ENCODE data around the gene NADSYN1. TPM values are rescaled to one million over a fixed set of nuclear protein-coding genes. Genes with fewer than 3 reads are reported as not detected.

Gene NADSYN1
- total and polyA plus RNA-seq, 4 donors: 62.8 to 79.3 (median 65.0) TPM

- TF ChIP-seq CTCF (IDR thresholded peaks at IDR 0.05; ENCODE audit: control extremely low read depth, extremely low read depth): no peak
- no peak overlapping the region for H3K9ac ChIP-seq (ENCODE audit: insufficient read depth in 1 of 2, low read length in 2 of 2)
- WGBS, 2 donors: 95 to 96% methylated on average over 23 of the region's 23 CpGs
- DNase-seq: no peak
- H3K27ac ChIP-seq (ENCODE audit: low read depth in 1 of 2, low read length in 1 of 2): no peak overlapping the region
- peaks cover 0 to 19% (median 10%) of the 10 kb centered on the region in 5 donors for H3K4me1 ChIP-seq (ENCODE audit: control insufficient read depth in 5 of 5, insufficient read depth in 5 of 5, low read length in 5 of 5)
- no peak overlapping the region for H3K4me3 ChIP-seq
- peaks cover 3 to 63% (median 31%) of the 10 kb centered on the region in 4 donors for H3K36me3 ChIP-seq (ENCODE audit: control insufficient read depth in 4 of 4, insufficient read depth in 4 of 4, low read length in 4 of 4)
- H3K27me3 ChIP-seq (ENCODE audit: control insufficient read depth in 3 of 3, insufficient read depth in 3 of 3, low read length in 2 of 3): no peaks in the 10 kb centered on the region
- H3K9me3 ChIP-seq (ENCODE audit: control insufficient read depth in 4 of 4, insufficient read depth in 3 of 4, low read length in 3 of 4): peaks cover 0 to 1% (median 0%) of the 10 kb centered on the region in 4 donors
- ATAC-seq (ENCODE audit: insufficient read depth, low FRiP score): no peak
Observed at GRCh38 chr11:71484248-71485062, 31.5 kb downstream of the NADSYN1 start.

GRCh38 chr11:71485063-71485399 lies 32.0 kb downstream of the NADSYN1 start:
- Histone ChIP-seq H3K9me3 (ENCODE audit: control insufficient read depth in 4 of 4, insufficient read depth in 3 of 4, low read length in 3 of 4) (peaks cover 0 to 1% (median 0%) of the 10 kb centered on the region in 4 donors), H3K36me3 (ENCODE audit: control insufficient read depth in 4 of 4, insufficient read depth in 4 of 4, low read length in 4 of 4) (peaks cover 0 to 60% (median 29%) of the 10 kb centered on the region in 4 donors), H3K4me1 (ENCODE audit: control insufficient read depth in 5 of 5, insufficient read depth in 5 of 5, low read length in 5 of 5) (peaks cover 0 to 23% (median 10%) of the 10 kb centered on the region in 5 donors), H3K9ac (ENCODE audit: insufficient read depth in 1 of 2, low read length in 2 of 2) (no peak overlapping the region), H3K27me3 (ENCODE audit: control insufficient read depth in 3 of 3, insufficient read depth in 3 of 3, low read length in 2 of 3) (no peaks in the 10 kb centered on the region), H3K4me3 (no peak overlapping the region), H3K27ac (ENCODE audit: low read depth in 1 of 2, low read length in 1 of 2) (no peak overlapping the region)
- no peak for DNase-seq
- no peak for TF ChIP-seq CTCF (IDR thresholded peaks at IDR 0.05; ENCODE audit: control extremely low read depth, extremely low read depth)
- ATAC-seq (ENCODE audit: insufficient read depth, low FRiP score): no peak
- WGBS, 2 donors: 95 to 97% methylated on average over 6 of the region's 6 CpGs

GRCh38 chr11:71485466-71485865 lies 32.5 kb downstream of the NADSYN1 start:
- TF ChIP-seq CTCF (IDR thresholded peaks at IDR 0.05; ENCODE audit: control extremely low read depth, extremely low read depth): no peak
- Histone ChIP-seq H3K9me3 (ENCODE audit: control insufficient read depth in 4 of 4, insufficient read depth in 3 of 4, low read length in 3 of 4) (peaks cover 0 to 1% (median 0%) of the 10 kb centered on the region in 4 donors), H3K27me3 (ENCODE audit: control insufficient read depth in 3 of 3, insufficient read depth in 3 of 3, low read length in 2 of 3) (no peaks in the 10 kb centered on the region), H3K4me3 (no peak overlapping the region), H3K27ac (ENCODE audit: low read depth in 1 of 2, low read length in 1 of 2) (no peak overlapping the region), H3K9ac (ENCODE audit: insufficient read depth in 1 of 2, low read length in 2 of 2) (no peak overlapping the region), H3K36me3 (ENCODE audit: control insufficient read depth in 4 of 4, insufficient read depth in 4 of 4, low read length in 4 of 4) (peaks cover 0 to 58% (median 30%) of the 10 kb centered on the region in 4 donors), H3K4me1 (ENCODE audit: control insufficient read depth in 5 of 5, insufficient read depth in 5 of 5, low read length in 5 of 5) (peaks cover 0 to 23% (median 10%) of the 10 kb centered on the region in 5 donors)
- 97% methylated on average over 18 of the region's 18 CpGs for WGBS, 2 donors
- DNase-seq: no peak
- no peak for ATAC-seq (ENCODE audit: insufficient read depth, low FRiP score)

Data from lung (tissue), 12 donors.